ENCODE data around the gene SLX4IP. TPM values are rescaled to one million over a fixed set of nuclear protein-coding genes. Genes with fewer than 3 reads are reported as not detected.
A peak's percentile ranks its signal among the peaks of the same experiment; 100 is the strongest.

Gene SLX4IP
- total RNA-seq, 1 donor from 2014 or later = 5.3 TPM

DNA sequence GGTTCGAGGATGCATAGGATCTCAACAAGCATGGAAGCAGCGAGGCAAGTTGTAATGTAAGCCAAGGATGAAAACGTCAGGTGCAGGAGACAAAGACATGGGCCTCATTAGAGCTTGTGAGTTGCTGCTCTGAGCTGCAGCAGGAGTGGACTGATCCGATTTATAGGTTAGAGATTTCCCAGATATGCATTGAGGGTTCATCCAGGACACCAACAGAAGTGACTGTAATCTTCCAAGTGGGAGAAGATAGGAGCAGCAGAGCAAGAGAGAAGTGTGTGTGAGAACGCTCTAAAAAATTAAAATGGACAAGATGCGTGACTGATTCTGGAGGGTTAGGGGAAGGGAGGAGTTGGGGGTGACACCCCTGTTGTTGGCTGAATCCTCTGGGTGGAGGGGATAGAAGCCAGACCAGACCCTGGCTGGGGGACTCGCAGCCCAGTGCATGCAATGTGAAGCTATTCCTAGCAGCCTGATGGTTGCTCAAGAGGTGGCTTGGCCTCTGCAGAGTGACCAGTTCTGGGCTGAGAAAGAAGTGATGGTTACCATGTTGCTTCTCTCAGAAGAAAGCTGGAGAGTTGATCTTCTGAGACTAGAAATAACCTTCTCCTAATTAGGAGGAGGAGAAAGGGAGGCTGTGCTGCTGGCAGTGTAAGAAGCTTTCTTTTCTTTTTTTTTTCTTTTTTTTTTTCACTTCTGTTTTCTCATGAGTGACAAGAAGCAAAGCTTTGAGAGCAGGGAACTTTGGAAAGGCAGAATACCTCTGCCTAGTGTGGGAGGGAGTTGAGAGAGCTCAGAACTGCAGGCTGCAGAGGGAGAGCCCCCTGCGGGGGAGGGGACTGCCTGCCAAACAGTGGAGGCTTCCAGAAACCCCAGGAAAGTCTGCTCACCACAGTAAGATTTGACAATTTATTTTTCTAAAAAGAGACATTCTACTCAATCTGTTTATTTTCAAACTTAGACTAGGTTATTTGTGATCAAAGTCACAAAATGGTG, 116.9 kb downstream of the SLX4IP start:
- FAIRE-seq = no peak
- H3K9me3 Mint-ChIP-seq (ENCODE audit: unreplicated experiment) = peaks cover 2% of the 10 kb centered on the region
- Histone ChIP-seq H3K79me2 (ENCODE audit: insufficient read depth, low read length) (no peaks in the 10 kb centered on the region), H3K4me2 (ENCODE audit: low read length) (no peak overlapping the region), H3K4me1 (ENCODE audit: insufficient read depth, low read length) (peaks cover 18% of the 10 kb centered on the region), H2AFZ (ENCODE audit: low read depth, low read length) (no peak overlapping the region), H3K9ac (ENCODE audit: low read length) (no peak overlapping the region), H3K9me3 (ENCODE audit: insufficient read depth, low read depth, low read length) (no peaks in the 10 kb centered on the region), H3K27me3 (ENCODE audit: insufficient read depth, low read length) (no peaks in the 10 kb centered on the region), H3K36me3 (ENCODE audit: insufficient read depth, low read length) (no peaks in the 10 kb centered on the region), H4K20me1 (ENCODE audit: insufficient read depth, low read length) (no peaks in the 10 kb centered on the region), H3K4me3 (ENCODE audit: insufficient read depth, low read depth, low read length) (no peak overlapping the region), H3K27ac (ENCODE audit: low read depth, low read length) (no peak overlapping the region)
- H3K36me3 Mint-ChIP-seq (ENCODE audit: low read depth, unreplicated experiment) = peaks cover 2% of the 10 kb centered on the region
- peaks cover 58% of the 10 kb centered on the region for H3K4me1 Mint-ChIP-seq (ENCODE audit: low read depth, unreplicated experiment)
- peak overlapping the region; percentile 48 for H3K4me3 Mint-ChIP-seq (ENCODE audit: unreplicated experiment)
- H3K27me3 Mint-ChIP-seq (ENCODE audit: low read depth, unreplicated experiment) = no peaks in the 10 kb centered on the region
- DNase-seq (ENCODE audit: low read depth) = no peak
- H3K27ac Mint-ChIP-seq (ENCODE audit: unreplicated experiment) = peak overlapping the region; percentile 36
- TF ChIP-seq EZH2 (IDR thresholded peaks at IDR 0.05; ENCODE audit: insufficient read depth, low read length) = no peak
- TF ChIP-seq, protein P1, sequence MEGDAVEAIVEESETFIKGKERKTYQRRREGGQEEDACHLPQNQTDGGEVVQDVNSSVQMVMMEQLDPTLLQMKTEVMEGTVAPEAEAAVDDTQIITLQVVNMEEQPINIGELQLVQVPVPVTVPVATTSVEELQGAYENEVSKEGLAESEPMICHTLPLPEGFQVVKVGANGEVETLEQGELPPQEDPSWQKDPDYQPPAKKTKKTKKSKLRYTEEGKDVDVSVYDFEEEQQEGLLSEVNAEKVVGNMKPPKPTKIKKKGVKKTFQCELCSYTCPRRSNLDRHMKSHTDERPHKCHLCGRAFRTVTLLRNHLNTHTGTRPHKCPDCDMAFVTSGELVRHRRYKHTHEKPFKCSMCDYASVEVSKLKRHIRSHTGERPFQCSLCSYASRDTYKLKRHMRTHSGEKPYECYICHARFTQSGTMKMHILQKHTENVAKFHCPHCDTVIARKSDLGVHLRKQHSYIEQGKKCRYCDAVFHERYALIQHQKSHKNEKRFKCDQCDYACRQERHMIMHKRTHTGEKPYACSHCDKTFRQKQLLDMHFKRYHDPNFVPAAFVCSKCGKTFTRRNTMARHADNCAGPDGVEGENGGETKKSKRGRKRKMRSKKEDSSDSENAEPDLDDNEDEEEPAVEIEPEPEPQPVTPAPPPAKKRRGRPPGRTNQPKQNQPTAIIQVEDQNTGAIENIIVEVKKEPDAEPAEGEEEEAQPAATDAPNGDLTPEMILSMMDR (IDR thresholded peaks at IDR 0.05; ENCODE audit: insufficient read depth, low read depth, low read length) = no peak

DNA sequence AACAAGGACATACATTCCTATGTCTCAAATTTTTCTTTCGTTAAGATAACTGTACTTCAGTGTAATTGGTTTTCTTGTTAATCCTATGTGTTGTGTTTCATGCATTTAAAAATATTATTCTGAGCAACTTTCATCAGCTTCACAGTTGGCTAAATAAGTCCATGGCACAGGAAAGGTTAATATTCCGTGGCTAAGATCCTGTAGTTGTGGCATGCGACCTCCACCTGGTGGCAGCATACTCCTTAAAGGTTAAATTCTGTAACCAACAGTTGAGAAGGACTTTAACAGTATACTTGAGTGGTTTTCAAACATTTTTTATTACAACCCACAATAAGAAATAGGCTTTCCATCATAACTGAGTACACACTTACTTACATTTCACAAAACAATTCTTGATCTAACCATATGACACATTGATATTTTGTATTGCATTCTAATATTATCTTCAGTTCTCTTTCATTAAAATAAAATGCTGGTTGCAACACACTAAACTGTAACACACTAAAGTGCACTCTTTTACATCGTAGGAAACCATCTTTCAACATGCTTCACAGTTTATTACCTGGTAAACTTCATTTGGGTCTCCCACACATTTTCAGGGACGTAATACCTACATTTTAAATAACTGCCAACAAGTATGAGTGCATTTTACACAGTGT, 118.3 kb downstream of the SLX4IP start:
- peak; percentile 98 for FAIRE-seq
- Histone ChIP-seq H3K4me1 (ENCODE audit: insufficient read depth, low read length) (peaks cover 30% of the 10 kb centered on the region), H3K36me3 (ENCODE audit: insufficient read depth, low read length) (no peaks in the 10 kb centered on the region), H3K9ac (ENCODE audit: low read length) (no peak overlapping the region), H3K27me3 (ENCODE audit: insufficient read depth, low read length) (no peaks in the 10 kb centered on the region), H3K4me3 (ENCODE audit: insufficient read depth, low read depth, low read length) (no peak overlapping the region), H3K27ac (ENCODE audit: low read depth, low read length) (no peak overlapping the region), H3K79me2 (ENCODE audit: insufficient read depth, low read length) (no peaks in the 10 kb centered on the region), H4K20me1 (ENCODE audit: insufficient read depth, low read length) (no peaks in the 10 kb centered on the region), H3K4me2 (ENCODE audit: low read length) (no peak overlapping the region), H3K9me3 (ENCODE audit: insufficient read depth, low read depth, low read length) (no peaks in the 10 kb centered on the region), H2AFZ (ENCODE audit: low read depth, low read length) (no peak overlapping the region)
- Mint-ChIP-seq H3K4me3 (ENCODE audit: unreplicated experiment) (no peak overlapping the region), H3K27me3 (ENCODE audit: low read depth, unreplicated experiment) (no peaks in the 10 kb centered on the region), H3K9me3 (ENCODE audit: unreplicated experiment) (peaks cover 2% of the 10 kb centered on the region), H3K4me1 (ENCODE audit: low read depth, unreplicated experiment) (peaks cover 71% of the 10 kb centered on the region), H3K27ac (ENCODE audit: unreplicated experiment) (no peak overlapping the region), H3K36me3 (ENCODE audit: low read depth, unreplicated experiment) (peaks cover under 1% of the 10 kb centered on the region)
- peak; percentile 47 for DNase-seq (ENCODE audit: low read depth)
- TF ChIP-seq EZH2 (IDR thresholded peaks at IDR 0.05; ENCODE audit: insufficient read depth, low read length) = no peak
- TF ChIP-seq, protein P1 (IDR thresholded peaks at IDR 0.05; ENCODE audit: insufficient read depth, low read depth, low read length) = peak; percentile 84

All from astrocyte (in vitro differentiated cells and primary cell).